NCI-H524 treated with DMSO at 0.1 percent for 48 hours (cell line): ENCODE measurements around the gene DIP2C.
"Not testable (repeated sequence)": the region's sequence is repeated elsewhere in the genome, so short reads cannot be mapped to it uniquely, and the experiment has no call there.

Source experiments
- DNase-seq: peaks from one replicate; lab custom pipeline; 2025; lab: John Stamatoyannopoulos, UW

DIP2C gene

DNA sequence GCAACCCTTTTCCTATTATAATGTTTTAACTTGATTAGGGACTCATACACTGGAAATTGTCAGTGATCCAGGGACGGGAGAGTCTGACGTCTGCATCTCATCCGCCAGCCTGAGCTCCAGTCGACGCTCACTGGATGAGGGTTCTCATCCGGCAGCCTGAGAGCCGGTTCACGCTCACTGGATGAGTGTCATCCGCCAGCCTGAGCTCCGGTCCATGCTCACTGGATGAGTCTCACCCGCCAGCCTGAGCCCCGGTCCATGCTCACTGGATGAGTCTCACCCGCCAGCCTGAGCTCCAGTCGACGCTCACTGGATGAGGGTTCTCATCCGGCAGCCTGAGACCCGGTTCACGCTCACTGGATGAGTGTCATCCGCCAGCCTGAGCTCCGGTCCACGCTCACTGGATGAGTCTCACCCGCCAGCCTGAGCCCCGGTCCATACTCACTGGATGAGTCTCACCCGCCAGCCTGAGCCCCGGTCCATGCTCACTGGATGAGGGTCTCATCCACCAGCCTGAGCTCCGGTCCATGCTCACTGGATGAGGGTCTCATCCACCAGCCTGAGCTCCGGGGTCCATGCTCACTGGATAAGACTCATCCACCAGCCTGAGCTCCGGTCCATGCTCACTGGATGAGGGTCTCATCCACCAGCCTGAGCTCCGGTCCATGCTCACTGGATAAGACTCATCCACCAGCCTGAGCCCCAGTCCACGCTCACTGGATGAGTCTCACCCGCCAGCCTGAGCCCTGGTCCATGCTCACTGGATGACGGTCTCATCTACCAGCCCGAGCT, 209.6 kb downstream of the DIP2C start:
- DNase-seq: not testable (repeated sequence)

- DNase-seq: no peak
These were observed 210.8 kb downstream of the DIP2C start for GRCh38 chr10:478471-479245.

DNA sequence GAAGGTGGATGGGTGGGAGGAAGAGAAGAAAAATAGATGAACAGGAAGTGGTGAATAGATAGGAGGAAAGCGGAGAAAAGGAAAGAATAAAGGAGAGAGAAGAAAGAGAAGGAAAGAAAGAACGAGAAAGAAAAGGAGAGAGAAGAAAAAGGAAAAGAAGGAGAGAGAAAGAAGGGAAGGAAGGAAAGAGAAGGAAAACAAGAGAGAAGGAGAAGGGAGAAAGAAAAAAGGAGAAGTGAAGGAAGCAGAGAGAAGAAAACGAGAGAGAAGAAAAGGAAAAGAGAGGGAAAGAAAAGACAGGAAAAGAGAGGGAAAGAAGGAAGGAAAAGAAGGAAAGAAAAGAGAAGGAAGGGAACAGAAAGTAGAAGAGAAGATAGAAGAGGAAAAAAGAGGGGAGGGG, 211.8 kb downstream of the DIP2C start:
- no peak for DNase-seq

GRCh38 chr10:476455-476780, 213.1 kb downstream of the DIP2C start:
- no peak for DNase-seq

- DNase-seq: no peak
These were observed 213.6 kb downstream of the DIP2C start for GRCh38 chr10:475709-476454.

DNA sequence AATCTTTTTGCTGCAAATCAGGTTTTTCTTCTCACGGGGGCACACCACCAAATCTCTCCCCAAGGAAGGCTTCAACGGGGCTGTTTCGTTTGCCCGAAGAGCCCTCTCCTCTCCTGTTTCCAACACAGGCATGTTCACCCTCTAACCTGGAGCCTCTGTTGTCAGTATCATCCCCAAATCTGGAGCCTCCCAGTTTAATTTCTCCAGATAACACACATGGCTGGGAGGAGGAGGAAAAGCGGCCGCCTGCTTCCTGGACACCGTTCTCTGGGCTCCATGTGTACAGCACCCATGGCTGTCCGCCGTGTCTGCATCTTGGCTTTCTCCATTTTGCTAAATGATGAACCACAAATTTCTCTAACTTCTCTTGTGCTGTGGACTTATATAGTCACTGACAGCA, 214.5 kb downstream of the DIP2C start:
- no peak for DNase-seq

GRCh38 chr10:474406-474805, 215.1 kb downstream of the DIP2C start:
- DNase-seq: no peak

DNA sequence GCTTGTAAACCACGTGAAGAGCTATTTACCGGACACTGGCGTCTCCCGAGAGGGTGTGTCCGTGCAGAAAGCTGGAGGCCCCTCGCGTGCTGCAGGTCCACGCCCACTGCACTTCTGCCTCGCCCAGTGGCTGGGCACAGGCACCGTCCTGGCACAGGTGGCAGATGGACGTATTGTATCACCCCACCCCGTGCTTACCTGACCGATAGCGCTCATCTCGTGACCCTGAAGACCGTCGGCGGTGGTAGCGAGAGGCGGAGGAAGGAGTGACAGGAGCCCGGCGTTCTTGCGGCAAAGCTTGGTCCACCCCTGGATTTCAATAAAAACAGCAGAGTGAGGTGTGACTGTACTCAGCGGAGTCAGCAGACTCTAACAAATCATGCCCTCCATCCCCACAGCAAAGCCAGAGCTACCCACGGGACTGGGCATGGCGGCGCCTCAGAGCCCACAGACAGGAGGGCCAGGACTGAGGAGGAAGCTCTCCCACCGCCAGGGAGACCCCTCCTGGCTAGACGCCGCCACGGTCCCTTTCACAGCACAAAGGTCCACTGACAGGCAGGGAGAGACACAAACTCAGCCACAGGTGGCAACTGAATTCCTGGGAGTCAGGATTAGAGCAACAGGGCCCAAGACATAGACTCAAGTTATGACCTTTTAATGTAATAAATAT, 217.1 kb downstream of the DIP2C start:
- no peak for DNase-seq

DNA sequence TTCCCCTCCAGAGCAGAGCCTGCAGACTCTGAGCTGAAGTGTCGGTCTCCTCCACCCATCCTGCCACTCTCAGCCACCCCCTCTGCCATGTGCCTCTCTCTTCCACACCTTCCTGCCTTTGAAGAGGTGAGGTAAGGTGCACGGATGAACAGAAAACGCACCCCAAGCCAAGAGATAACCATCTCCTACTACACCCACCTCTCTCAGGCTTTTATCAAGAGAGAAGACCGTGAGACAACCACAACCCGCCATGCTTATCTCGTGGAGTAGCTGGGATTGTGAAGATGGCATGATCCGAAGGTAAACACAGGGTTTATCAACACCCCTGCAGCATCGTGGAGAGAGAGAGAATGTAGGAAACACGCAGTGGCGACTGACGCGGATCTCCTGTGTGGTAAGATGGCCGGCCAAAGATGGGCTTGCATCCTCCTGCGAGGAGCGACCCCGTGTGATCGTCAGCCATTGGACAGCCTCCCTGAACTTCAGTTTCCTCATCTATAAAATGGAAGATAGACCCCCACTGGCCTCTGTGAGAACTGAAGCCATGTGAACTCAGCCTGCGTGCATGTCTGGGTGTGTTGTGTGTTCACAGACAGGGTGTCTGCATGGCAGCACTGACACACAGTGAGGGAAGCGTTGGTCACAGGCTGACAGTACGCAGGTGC, 219.0 kb downstream of the DIP2C start:
- no peak for DNase-seq

GRCh38 chr10:469947-470338, 219.5 kb downstream of the DIP2C start:
- DNase-seq: no peak

DNA sequence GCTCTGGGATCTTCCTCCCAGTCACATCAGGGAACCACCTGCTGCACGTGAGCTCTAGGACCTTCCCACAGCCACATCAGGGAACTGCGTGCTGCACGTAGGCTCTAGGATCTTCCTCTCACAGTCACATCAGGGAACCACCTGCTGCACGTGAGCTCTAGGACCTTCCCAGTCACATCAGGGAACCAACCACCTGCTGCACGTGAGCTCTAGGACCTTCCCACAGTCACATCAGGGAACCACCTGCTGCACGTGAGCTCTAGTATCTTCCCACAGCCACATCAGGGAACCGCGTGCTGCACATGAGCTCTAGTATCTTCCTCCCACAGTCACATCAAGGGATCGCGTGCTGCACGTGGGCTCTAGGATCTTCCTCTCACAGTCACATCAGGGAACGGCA, 229.7 kb downstream of the DIP2C start:
- no peak for DNase-seq

DNA sequence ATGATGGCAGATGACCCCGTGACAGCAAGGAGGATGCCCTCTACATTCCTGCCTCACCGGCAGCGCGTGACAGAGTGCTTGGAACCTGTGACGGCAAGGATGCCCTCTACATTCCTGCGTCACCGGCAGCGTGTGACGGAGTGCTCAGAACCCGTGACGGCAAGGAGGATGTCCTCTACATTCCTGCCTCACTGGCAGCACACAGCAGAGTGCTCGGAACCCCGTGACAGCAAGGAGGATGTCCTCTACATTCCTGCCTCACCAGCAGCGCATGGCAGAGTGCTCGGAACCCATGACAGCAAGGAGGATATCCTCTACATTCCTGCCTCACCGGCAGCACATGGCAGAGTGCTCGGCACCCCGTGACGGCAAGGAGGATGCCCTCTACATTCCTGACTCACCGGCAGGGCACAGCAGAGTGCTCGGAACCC, 231.0 kb downstream of the DIP2C start:
- DNase-seq: no peak

DNA sequence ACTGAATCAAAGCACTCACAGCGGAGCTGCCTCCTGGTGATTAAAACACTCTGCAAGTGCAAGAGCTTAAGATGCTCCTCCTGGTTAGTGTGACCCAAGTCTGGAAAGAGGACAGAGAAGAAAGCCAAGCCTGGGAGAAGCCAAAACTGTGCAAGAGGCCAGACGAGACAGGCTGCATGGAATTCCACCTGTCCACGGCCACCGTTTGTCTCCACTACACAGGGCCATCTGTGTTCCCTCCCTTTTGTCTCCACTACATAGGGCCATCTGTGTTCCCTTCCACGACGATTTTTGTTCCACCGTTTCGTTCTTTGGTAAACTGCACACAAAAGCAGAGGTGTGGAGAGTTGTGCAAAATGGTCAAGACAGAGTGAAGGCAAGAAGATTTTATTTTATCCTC, 233.0 kb downstream of the DIP2C start:
- no peak for DNase-seq

DNA sequence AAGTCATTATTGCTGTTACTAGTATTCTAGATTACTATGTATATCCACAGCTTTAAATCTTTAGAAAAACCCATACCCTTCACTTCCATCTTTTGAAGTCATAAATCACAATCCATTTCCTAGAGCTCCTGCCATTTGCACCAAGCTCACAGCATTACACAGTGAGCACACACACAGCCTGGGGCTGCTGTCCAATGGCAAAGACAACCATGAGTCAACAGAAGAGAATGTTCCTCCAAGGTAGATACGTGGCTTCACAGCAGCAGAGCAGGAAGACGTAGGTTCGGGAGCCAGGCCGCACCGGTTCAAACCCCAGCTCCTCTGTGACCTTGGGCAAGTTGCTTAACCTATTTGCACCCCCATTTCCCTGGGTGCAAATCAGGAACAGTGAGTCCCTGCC, 234.6 kb downstream of the DIP2C start:
- no peak for DNase-seq

GRCh38 chr10:453647-454046, 235.8 kb downstream of the DIP2C start:
- no peak for DNase-seq

DNA sequence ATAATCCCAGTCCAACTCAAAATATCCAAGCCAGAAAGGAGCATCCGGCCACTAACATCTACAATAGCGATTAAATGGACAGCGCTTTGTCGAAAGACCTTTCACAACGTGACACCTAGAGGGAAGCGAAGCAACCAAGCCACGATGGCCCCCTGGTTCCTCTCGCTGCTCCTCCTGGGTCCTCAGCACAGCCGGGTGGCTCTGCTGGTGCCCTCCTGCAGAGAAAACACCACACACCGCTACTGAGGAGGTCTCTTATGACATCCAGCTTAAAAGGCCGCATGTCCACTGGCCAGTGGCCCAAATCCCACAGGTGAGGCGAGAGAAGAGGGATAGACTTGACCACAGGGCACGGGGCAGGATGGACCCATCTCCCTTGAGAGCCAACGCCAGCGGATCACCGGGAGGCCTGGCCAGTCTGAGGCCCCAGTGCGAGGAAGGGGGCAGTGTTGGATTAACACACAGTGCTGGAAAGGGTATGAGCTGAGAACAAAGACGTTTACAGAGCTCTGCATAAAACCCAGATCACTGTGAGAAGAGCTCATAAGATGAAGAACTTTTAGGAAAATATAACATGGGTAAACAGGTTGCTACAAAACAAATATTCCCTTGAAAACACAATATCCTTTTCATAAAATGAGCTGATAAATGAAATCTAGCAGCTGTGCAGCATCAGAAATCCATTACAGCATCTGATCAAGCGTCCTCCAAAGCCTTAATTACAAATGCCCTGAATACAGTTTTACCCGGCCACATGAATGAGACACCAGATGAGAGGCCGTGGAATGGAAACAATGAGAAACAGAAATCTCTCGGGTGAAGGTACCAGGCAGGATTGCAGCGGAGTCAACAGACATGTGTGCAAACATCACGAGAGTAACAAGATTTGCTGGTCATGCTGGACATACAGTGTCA, 236.7 kb downstream of the DIP2C start:
- no peak for DNase-seq

DNA sequence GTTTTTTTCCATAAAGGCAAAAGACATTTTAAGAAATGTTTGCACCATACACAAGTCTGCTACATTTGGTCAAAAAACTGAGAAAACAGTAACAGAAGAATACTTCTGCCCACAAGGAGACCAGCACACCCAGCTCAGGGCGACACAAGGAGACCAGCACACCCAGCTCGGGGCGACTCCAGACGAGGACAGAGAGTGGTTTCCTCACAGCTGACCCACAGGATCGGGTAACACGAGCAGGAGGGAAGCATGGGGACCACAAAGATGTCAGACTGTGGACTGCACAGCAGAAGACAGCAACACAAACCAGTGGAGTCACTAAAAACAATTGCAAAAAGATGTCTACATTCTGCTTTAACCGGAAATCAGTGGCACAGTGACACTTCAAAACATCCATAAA, 237.6 kb downstream of the DIP2C start:
- no peak for DNase-seq

DNA sequence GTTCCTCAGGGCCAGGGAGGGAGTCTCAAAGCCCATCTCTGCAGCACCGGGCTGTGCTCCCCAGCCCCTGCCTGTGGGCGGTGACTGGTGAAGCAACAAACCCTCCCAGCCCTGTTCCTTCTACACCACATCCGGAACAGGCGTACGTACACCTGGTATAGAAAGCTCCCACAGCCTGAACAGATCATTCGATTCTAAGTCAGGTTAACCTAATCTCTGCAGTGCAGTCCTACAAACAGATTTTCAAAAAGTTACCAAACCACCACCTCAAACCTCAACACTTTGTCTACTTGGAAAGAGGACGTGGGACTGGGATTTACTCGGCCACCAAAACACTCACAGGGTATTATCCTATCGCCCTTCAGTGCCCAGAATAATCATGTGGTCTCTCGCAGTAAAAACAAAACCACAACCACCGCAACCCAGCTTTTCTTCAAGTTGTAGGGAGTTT, 238.4 kb downstream of the DIP2C start:
- DNase-seq: no peak

- DNase-seq: no peak
These were observed 239.0 kb downstream of the DIP2C start for GRCh38 chr10:450463-450862.

- not testable (repeated sequence) for DNase-seq
These were observed 240.1 kb downstream of the DIP2C start for GRCh38 chr10:449331-449730.

DNA sequence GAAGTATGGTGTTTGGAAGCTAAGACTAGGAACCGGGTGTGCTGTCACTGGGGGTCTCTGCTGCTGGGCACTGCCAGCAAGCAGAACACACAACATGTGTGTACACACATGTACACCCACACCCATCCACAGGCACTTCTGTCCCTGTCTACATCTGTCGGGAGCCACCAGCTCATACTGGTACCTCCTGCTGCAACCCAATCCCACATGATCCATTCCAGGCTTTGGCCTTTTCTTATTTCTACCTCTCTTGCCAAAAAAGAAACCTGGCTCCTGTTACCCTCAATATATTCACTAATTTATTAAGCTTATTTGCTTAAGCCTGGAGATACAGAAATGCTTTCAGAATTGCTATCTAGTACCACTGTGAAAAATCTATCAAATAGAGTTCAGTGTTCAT, 246.0 kb downstream of the DIP2C start:
- DNase-seq: no peak
